HG03159 (cell line): ENCODE data around the gene ALK.

Experiments
- ATAC-seq: cut with Tn5 transposase; IDR thresholded peaks from one replicate; pipeline ENCODE4 v1.9.1; 2021; ENCODE audit warnings: mild to moderate bottlenecking, moderate library complexity; ENCODE audit not compliant: unreplicated experiment

The ALK gene

GRCh38 chr2:29241955-29242565 lies 679.3 kb downstream of the ALK start:
- no peak for ATAC-seq

- no peak for ATAC-seq
These were observed 680.0 kb downstream of the ALK start for GRCh38 chr2:29241341-29241740.

GRCh38 chr2:29240601-29241000 lies 680.8 kb downstream of the ALK start:
- no peak for ATAC-seq

GRCh38 chr2:29239209-29239960 lies 682.0 kb downstream of the ALK start:
- ATAC-seq = no peak

- ATAC-seq = no peak
These were observed 682.9 kb downstream of the ALK start for GRCh38 chr2:29238497-29238896.

GRCh38 chr2:29236074-29236473 lies 685.3 kb downstream of the ALK start:
- ATAC-seq = no peak

GRCh38 chr2:29235411-29235810 lies 686.0 kb downstream of the ALK start:
- ATAC-seq = no peak

GRCh38 chr2:29233428-29233827 lies 688.0 kb downstream of the ALK start:
- ATAC-seq = no peak

- no peak for ATAC-seq
These were observed 689.3 kb downstream of the ALK start for GRCh38 chr2:29232041-29232440.

GRCh38 chr2:29229640-29230039 lies 691.7 kb downstream of the ALK start:
- no peak for ATAC-seq

GRCh38 chr2:29228947-29229346 lies 692.4 kb downstream of the ALK start:
- ATAC-seq = no peak

- ATAC-seq = no peak
These were observed 693.3 kb downstream of the ALK start for GRCh38 chr2:29227935-29228675.

- no peak for ATAC-seq
These were observed 694.6 kb downstream of the ALK start for GRCh38 chr2:29226808-29227207.

- ATAC-seq = no peak
These were observed 695.0 kb downstream of the ALK start for GRCh38 chr2:29226375-29226774.

GRCh38 chr2:29225814-29226213 lies 695.6 kb downstream of the ALK start:
- no peak for ATAC-seq

GRCh38 chr2:29224693-29225551 lies 696.5 kb downstream of the ALK start:
- no peak for ATAC-seq

- no peak for ATAC-seq
These were observed 697.3 kb downstream of the ALK start for GRCh38 chr2:29223851-29224692.

- ATAC-seq = no peak
These were observed 698.1 kb downstream of the ALK start for GRCh38 chr2:29223257-29223656.

GRCh38 chr2:29222381-29223179 lies 698.8 kb downstream of the ALK start:
- ATAC-seq = no peak
